Fibroblast of peridontal ligament (primary cell): ENCODE data around the gene OR52J3.

Source experiments
- DNase-seq: peaks from one replicate; pipeline ENCODE4 v3.0.0-alpha.2; 2010; ENCODE audit errors: extremely low read depth

OR52J3 gene

GRCh38 chr11:5092821-5093585, 46.7 kb downstream of the OR52J3 start:
- no peak for DNase-seq

- DNase-seq = no peak
Measured at GRCh38 chr11:5096011-5096410, 49.7 kb downstream of the OR52J3 start.
